GM13977 (cell line): ENCODE results near the gene CRISPLD2.
"Not testable (repeated sequence)": the region's sequence is repeated elsewhere in the genome, so short reads cannot be mapped to it uniquely, and the experiment has no call there.

Experiments
- DNase-seq: peaks from one replicate; pipeline ENCODE4 v3.0.0; 2012; ENCODE audit warnings: low spot score
- in situ Hi-C: fragments of 300-500 bp; cut with MboI; formaldehyde crosslinking; loops from one replicate; pipeline ENCODE4 v1.12.0; 2022; ENCODE audit warnings: low sequenced_read_pairs, low pct_unique_long_range_greater_than_20kb, mixed read lengths, inconsistent platforms; ENCODE audit not compliant: unreplicated experiment
- TF ChIP-seq, protein P1 (sequence below): IDR thresholded peaks from 2 replicates; pipeline ENCODE4 v1.5.1; 2012; ENCODE audit warnings: mild to moderate bottlenecking, control low read depth; ENCODE audit not compliant: insufficient read depth; ENCODE audit errors: extremely low read depth, missing control alignments

Gene CRISPLD2

GRCh38 chr16:84937196-84938005 lies 117.6 kb downstream of the CRISPLD2 start:
- no peak for DNase-seq
- in situ Hi-C loops: no loop called here
- TF ChIP-seq, protein P1, sequence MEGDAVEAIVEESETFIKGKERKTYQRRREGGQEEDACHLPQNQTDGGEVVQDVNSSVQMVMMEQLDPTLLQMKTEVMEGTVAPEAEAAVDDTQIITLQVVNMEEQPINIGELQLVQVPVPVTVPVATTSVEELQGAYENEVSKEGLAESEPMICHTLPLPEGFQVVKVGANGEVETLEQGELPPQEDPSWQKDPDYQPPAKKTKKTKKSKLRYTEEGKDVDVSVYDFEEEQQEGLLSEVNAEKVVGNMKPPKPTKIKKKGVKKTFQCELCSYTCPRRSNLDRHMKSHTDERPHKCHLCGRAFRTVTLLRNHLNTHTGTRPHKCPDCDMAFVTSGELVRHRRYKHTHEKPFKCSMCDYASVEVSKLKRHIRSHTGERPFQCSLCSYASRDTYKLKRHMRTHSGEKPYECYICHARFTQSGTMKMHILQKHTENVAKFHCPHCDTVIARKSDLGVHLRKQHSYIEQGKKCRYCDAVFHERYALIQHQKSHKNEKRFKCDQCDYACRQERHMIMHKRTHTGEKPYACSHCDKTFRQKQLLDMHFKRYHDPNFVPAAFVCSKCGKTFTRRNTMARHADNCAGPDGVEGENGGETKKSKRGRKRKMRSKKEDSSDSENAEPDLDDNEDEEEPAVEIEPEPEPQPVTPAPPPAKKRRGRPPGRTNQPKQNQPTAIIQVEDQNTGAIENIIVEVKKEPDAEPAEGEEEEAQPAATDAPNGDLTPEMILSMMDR: no peak

DNA sequence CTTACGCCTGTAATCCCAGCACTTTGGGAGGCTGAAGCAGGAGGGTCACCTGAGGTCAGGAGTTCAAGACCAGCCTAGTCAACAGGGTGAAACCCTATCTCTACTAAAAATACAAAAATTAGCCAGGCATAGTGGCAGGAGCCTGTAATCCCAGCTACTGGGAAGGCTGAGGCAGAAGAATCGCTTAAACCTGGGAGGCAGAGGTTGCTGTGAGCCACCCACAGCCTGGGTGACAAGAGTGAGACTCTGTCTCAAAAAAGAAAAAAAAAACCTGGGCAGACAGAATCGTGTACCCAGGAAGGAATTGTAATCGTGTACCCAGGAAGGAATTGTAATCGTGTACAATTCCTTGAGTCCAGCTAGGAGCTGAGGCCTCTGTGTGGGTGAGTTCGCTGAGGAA lies 118.8 kb downstream of the CRISPLD2 start:
- DNase-seq, in situ Hi-C loops: not testable (repeated sequence)

- TF ChIP-seq, protein P1: no peak
- in situ Hi-C loops: no loop called here
- no peak for DNase-seq
These were observed 121.1 kb downstream of the CRISPLD2 start for GRCh38 chr16:84940670-84941551.

DNA sequence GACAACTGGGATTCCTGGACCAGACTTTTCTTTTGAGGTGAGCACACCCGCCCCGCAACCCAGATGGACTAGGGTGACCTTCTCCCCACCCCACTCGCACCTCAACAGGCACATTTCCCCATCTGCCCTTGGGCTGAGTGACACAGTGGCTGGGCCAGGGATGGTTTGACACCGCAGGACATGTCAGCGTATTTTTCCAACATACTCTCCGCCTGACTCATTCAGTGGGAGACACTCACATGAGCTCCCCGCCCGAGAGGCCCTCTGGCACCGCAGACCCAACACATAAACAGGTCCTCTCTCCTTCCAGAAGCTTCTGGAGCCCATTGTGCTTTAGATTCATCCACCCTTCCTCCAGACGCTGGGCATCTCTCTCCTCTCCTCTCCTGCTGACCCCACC lies 122.1 kb downstream of the CRISPLD2 start:
- TF ChIP-seq, protein P1: no peak
- in situ Hi-C loops: no loop called here
- DNase-seq: no peak

DNA sequence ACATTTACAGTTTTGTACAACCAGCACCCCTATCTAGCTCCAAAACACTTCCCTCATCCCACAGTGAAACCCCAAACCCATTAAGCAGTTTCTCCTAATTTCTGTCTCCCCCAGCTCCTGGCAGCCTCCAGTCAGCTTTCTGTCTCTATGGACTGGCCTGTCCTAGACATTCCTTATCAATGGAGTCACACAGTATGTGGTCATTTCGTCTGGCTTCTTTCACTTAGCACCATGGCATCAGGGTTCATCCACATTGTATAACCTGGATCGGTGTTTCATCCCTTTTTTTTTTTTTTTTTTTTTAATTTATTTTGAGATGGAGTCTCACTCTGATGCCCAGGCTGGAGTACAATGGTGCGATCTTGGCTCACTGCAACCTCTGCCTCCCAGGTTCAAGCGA lies 123.0 kb downstream of the CRISPLD2 start:
- TF ChIP-seq, protein P1: no peak
- DNase-seq: no peak
- in situ Hi-C loops: no loop called here

- in situ Hi-C loops: no loop called here
- DNase-seq: no peak
- TF ChIP-seq, protein P1: no peak
These were observed 123.8 kb downstream of the CRISPLD2 start for GRCh38 chr16:84943620-84944019.

- in situ Hi-C loops: no loop called here
- TF ChIP-seq, protein P1: no peak
- DNase-seq: no peak
These were observed 127.2 kb downstream of the CRISPLD2 start for GRCh38 chr16:84947022-84947421.
